Fibroblast of lung (primary cell): ENCODE measurements around the gene PHB1. TPM values are rescaled to one million over a fixed set of nuclear protein-coding genes. Genes with fewer than 3 reads are reported as not detected.
A peak's percentile ranks its signal among the peaks of the same experiment; 100 is the strongest.

Source experiments
- DNase-seq, 2 donors: peaks; one replicate each; pipeline versions ENCODE4 v3.0.0 to v3.0.0-alpha.2; 2010; ENCODE audit warnings: low read depth in 2 of 2
- H2AFZ ChIP-seq: 2 replicates; pipeline ENCODE4 v1.5.1; 2012; ENCODE audit warnings: low read length, control low read depth, inconsistent platforms
- H3K27ac ChIP-seq: 2 replicates; pipeline ENCODE4 v1.5.1; 2011; ENCODE audit warnings: low read length, control low read depth; ENCODE audit not compliant: insufficient read depth
- H3K27me3 ChIP-seq: 2 replicates; pipeline ENCODE4 v1.5.1; 2011; ENCODE audit warnings: mild to moderate bottlenecking, low read length; ENCODE audit not compliant: control insufficient read depth, insufficient read depth
- H3K36me3 ChIP-seq: 2 replicates; pipeline ENCODE4 v1.5.1; 2011; ENCODE audit warnings: low read length; ENCODE audit not compliant: control insufficient read depth, insufficient read depth
- H3K4me1 ChIP-seq: 2 replicates; pipeline ENCODE4 v1.5.1; 2011; ENCODE audit warnings: low read length; ENCODE audit not compliant: control insufficient read depth, insufficient read depth; ENCODE audit errors: extremely low read depth
- H3K4me2 ChIP-seq: 2 replicates; pipeline ENCODE4 v1.5.1; 2011; ENCODE audit warnings: low read length, control low read depth; ENCODE audit not compliant: insufficient read depth; ENCODE audit errors: extremely low read depth
- H3K4me3 ChIP-seq, 4 experiments: fragments of 200-600 bp in 1 of 4; sonication (generic) in 1 of 4; replicated peaks in 1 of 4; 2 replicates each; pipeline ENCODE4 v1.5.1; 2011 to 2016; ENCODE audit warnings: low read length in 4 of 4, low read depth in 3 of 4, mild to moderate bottlenecking in 3 of 4, control low read depth in 2 of 4, inconsistent platforms in 1 of 4, mixed read lengths in 1 of 4; ENCODE audit not compliant: insufficient read depth in 1 of 4; ENCODE audit errors: control extremely low read depth in 1 of 4
- H3K79me2 ChIP-seq: 2 replicates; pipeline ENCODE4 v1.5.1; 2012; ENCODE audit warnings: mild to moderate bottlenecking, low read length, inconsistent platforms; ENCODE audit not compliant: control insufficient read depth, insufficient read depth
- H3K9ac ChIP-seq: 2 replicates; pipeline ENCODE4 v1.5.1; 2011; ENCODE audit warnings: mild to moderate bottlenecking, low read length, control low read depth; ENCODE audit not compliant: insufficient read depth
- H3K9me3 ChIP-seq: 2 replicates; pipeline ENCODE4 v1.5.1; 2012; ENCODE audit warnings: low read depth, low read length; ENCODE audit not compliant: control insufficient read depth, insufficient read depth
- H4K20me1 ChIP-seq: 2 replicates; pipeline ENCODE4 v1.5.1; 2011; ENCODE audit warnings: low read length; ENCODE audit not compliant: control insufficient read depth, insufficient read depth; ENCODE audit errors: extremely low read depth
- CTCF ChIP-seq, 2 donors: IDR thresholded peaks in 1 of 2; conservative IDR thresholded peaks in 1 of 2; 1 replicate in 1 of 2; 2 replicates in 1 of 2; pipeline ENCODE4 v1.5.1; 2011 to 2012; ENCODE audit warnings: low read length in 2 of 2, control low read depth in 1 of 2, inconsistent platforms in 1 of 2, low read depth in 1 of 2, mild to moderate bottlenecking in 1 of 2
- EZH2 ChIP-seq: IDR thresholded peaks from 2 replicates; pipeline ENCODE4 v1.5.1; 2012; ENCODE audit warnings: low read length, control low read depth, mild to moderate bottlenecking; ENCODE audit errors: missing control alignments
- polyA plus RNA-seq, 2 donors: library from polyadenylated mRNA; depleted of rRNA in 1 of 2; stranded (reverse) in 1 of 2; unstranded in 1 of 2; fragments of >200 nt; gene quantifications; 2 replicates each; pipeline ENCODE4 v1.2.1, GENCODE V29; 2011 to 2012; ENCODE audit warnings: missing spikeins in 1 of 2
- total RNA-seq: library from RNA; depleted of rRNA; stranded (reverse); fragments of >200 nt; gene quantifications from 2 replicates; pipeline ENCODE4 v1.2.1, GENCODE V29; 2014

The PHB1 gene
- total and polyA plus RNA-seq, 2 donors (not counting 1 experiment from before 2014, with no cell fraction given): 99.6 to 163 TPM

- Histone ChIP-seq H3K36me3 (no peaks in the 10 kb centered on the region), H3K4me1 (no peaks in the 10 kb centered on the region), H4K20me1 (no peaks in the 10 kb centered on the region), H3K27ac (no peak overlapping the region), H3K4me2 (no peak overlapping the region), H3K27me3 (peaks cover 4% of the 10 kb centered on the region), H3K79me2 (no peaks in the 10 kb centered on the region), H2AFZ (no peak overlapping the region), H3K9me3 (no peaks in the 10 kb centered on the region), H3K4me3 (no peak overlapping the region), H3K9ac (no peak overlapping the region)
- TF ChIP-seq EZH2: no peak
- no peak for TF ChIP-seq CTCF (conservative IDR thresholded peaks at IDR 0.05 in 1 of 2, IDR thresholded peaks at IDR 0.05 in 1 of 2; ENCODE audit: low read depth in 1 of 2, low read length in 2 of 2)
- no peak for DNase-seq
Observed at GRCh38 chr17:49452661-49453060, 38.0 kb upstream of the PHB1 start.

GRCh38 chr17:49452201-49452600 is 37.5 kb upstream of the PHB1 start:
- Histone ChIP-seq H3K4me2 (no peak overlapping the region), H3K9ac (no peak overlapping the region), H3K9me3 (no peaks in the 10 kb centered on the region), H3K79me2 (no peaks in the 10 kb centered on the region), H3K27me3 (peaks cover 7% of the 10 kb centered on the region), H3K36me3 (no peaks in the 10 kb centered on the region), H2AFZ (no peak overlapping the region), H3K4me1 (no peaks in the 10 kb centered on the region), H3K4me3 (no peak overlapping the region), H4K20me1 (no peaks in the 10 kb centered on the region), H3K27ac (no peak overlapping the region)
- no peak for DNase-seq
- TF ChIP-seq CTCF (conservative IDR thresholded peaks at IDR 0.05 in 1 of 2, IDR thresholded peaks at IDR 0.05 in 1 of 2; ENCODE audit: low read depth in 1 of 2, low read length in 2 of 2) (no peak), EZH2 (no peak)

GRCh38 chr17:49450735-49451134 is 36.1 kb upstream of the PHB1 start:
- no peak overlapping the region for H3K4me3 ChIP-seq
- peaks cover 7% of the 10 kb centered on the region for H3K27me3 ChIP-seq
- no peaks in the 10 kb centered on the region for H3K36me3 ChIP-seq
- no peaks in the 10 kb centered on the region for H3K79me2 ChIP-seq
- TF ChIP-seq EZH2 (no peak), CTCF (conservative IDR thresholded peaks at IDR 0.05 in 1 of 2, IDR thresholded peaks at IDR 0.05 in 1 of 2; ENCODE audit: low read depth in 1 of 2, low read length in 2 of 2) (no peak)
- no peak overlapping the region for H3K4me2 ChIP-seq
- no peaks in the 10 kb centered on the region for H3K4me1 ChIP-seq
- DNase-seq: peak in 1 of 2 donors; percentile 60
- no peaks in the 10 kb centered on the region for H3K9me3 ChIP-seq
- no peaks in the 10 kb centered on the region for H4K20me1 ChIP-seq
- H2AFZ ChIP-seq: no peak overlapping the region
- H3K9ac ChIP-seq: no peak overlapping the region
- H3K27ac ChIP-seq: no peak overlapping the region
